Activated CD8-positive, alpha-beta memory T cell treated with anti-CD3 and anti-CD28 coated beads, Interleukin-2, amount 10 ng/mL, durations not matched to agents 7 days and 5 days (primary cell): ENCODE results near the gene CYFIP1. TPM values are rescaled to one million over a fixed set of nuclear protein-coding genes. Genes with fewer than 3 reads are reported as not detected.

Experiments
- ATAC-seq: fragments of 150-1000 bp; cut with Tn5 transposase; one replicate; pipeline ENCODE4 v1.10.0; 2021; ENCODE audit warnings: moderate library complexity
- CTCF ChIA-PET: fragments of 350-600 bp; sonication (Branson Sonifier 250); formaldehyde crosslinking; loops from one replicate; lab custom pipeline; 2021; ENCODE audit warnings: antibody characterized with exemption; lab: Charles Lee
- DNase-seq: peaks from one replicate; pipeline ENCODE4 v3.0.0-alpha.2; 2020
- H3K27ac Mint-ChIP-seq: one replicate; pipeline ENCODE4 v1.8.0; 2021; ENCODE audit warnings: mild to moderate bottlenecking, mixed read lengths
- H3K27me3 Mint-ChIP-seq: one replicate; pipeline ENCODE4 v1.8.0; 2021; ENCODE audit warnings: mixed read lengths
- H3K36me3 Mint-ChIP-seq: one replicate; pipeline ENCODE4 v1.8.0; 2021; ENCODE audit warnings: mild to moderate bottlenecking, mixed read lengths
- H3K4me1 Mint-ChIP-seq: one replicate; pipeline ENCODE4 v1.8.0; 2021; ENCODE audit warnings: mixed read lengths
- H3K4me3 Mint-ChIP-seq: one replicate; pipeline ENCODE4 v1.8.0; 2021; ENCODE audit warnings: mild to moderate bottlenecking, moderate library complexity, mixed read lengths
- H3K9me3 Mint-ChIP-seq: one replicate; pipeline ENCODE4 v1.8.0; 2022; ENCODE audit warnings: low read depth, mixed read lengths
- total RNA-seq, 2 experiments: library from RNA; stranded (reverse); gene quantifications; one replicate each; pipeline ENCODE4 v1.2.3, GENCODE V29; 2021

Gene CYFIP1
- total RNA-seq, 2 experiments from 2014 or later, result 12.3 to 21.2 TPM

DNA sequence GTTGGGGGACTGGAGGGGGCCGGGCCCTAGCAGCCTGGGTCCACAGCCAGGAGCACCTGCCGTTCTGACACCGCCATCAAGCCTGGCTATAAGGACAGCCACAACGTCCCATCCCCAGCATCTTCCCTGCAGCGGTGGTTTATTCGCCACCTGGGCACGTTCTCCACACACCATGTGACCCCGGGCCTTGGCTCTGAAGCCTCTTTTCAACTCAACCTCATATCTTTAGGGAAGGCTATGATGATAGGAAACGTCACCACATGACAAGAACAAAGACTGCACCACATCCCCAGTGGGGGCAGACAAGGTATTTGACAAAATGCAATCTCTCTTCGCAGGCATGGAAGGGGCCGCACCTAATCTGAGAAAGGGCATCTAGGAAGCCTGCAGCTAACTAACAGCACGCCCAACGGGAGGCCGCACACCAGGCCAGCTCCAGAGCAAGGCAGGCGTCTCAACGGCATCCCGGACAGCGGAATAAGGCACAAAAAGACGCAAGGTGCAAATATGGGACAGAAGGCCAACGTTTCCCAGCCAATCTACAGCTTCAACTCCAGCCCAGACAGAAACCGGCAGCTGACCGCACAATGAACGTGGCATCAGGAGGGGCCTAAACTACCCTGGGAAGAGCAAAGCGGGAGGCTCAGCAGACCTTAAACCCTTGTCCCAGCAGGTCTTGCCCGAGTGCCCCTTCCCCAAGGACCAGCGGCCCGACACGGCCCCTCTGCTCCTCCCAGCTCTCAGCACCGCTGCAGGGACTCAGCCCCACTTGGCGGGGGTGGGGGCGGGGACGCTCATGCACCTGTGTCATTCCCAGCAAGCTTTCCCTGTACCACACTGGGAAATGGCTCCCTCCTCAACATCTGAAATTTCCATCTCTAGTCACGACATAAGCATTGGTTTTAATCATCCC lies 99.8 kb downstream of the CYFIP1 start:
- no peak for DNase-seq
- peaks cover 3% of the 10 kb centered on the region for H3K4me1 Mint-ChIP-seq
- no peak overlapping the region for H3K27ac Mint-ChIP-seq
- no peaks in the 10 kb centered on the region for H3K27me3 Mint-ChIP-seq
- no peak for ATAC-seq
- H3K9me3 Mint-ChIP-seq, result no peaks in the 10 kb centered on the region
- CTCF ChIA-PET, result interaction anchor here (1.1 kb wide), 1 partner anchor 12 kb away, joined by 3 read pairs; no protein-coding TSS in a partner anchor
- H3K4me3 Mint-ChIP-seq, result no peak overlapping the region
- peaks cover 4% of the 10 kb centered on the region for H3K36me3 Mint-ChIP-seq

DNA sequence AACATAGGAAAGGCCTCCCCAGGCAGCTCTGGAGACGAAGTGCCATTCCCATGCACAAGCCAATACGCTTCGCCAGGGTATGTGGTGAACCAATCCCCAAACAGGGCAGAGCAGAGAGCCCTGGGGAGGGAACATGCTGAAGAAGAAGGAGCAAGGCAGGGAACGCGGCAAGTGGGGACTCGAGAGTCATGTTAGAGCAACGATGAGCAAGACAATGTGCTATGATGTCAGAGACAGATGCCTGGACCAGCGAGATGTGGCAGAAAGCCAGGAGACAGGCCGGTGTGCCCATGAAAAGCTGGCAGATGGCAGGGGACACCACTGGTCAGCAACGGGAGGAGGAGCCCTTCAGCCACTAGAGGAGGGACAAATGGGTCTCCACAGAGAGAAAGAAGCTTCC lies 102.1 kb downstream of the CYFIP1 start:
- CTCF ChIA-PET, result no interaction called here
- no peak overlapping the region for H3K4me3 Mint-ChIP-seq
- H3K27me3 Mint-ChIP-seq, result no peaks in the 10 kb centered on the region
- peaks cover 4% of the 10 kb centered on the region for H3K36me3 Mint-ChIP-seq
- no peak for ATAC-seq
- H3K27ac Mint-ChIP-seq, result no peak overlapping the region
- no peaks in the 10 kb centered on the region for H3K4me1 Mint-ChIP-seq
- DNase-seq, result no peak
- no peaks in the 10 kb centered on the region for H3K9me3 Mint-ChIP-seq

DNA sequence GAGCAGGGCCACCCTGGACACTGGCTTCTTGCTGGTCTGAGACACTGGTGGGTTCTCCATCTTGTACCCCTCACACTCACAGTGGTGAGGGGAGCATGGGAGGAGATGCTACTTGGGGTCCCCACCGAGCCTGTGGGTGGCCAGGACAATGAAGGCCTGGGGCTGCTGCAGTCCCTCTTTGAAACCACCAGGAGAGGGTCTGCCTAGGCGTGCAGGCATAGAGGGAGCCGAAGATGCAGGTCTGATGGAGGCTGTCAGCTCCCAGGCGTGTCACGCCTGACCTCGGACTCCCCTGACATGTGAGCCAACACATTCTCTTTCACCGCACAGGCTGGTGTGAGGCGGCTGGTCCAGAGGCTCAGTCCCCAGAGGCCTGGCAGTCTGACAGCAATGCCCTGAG lies 102.6 kb downstream of the CYFIP1 start:
- Mint-ChIP-seq H3K27ac (no peak overlapping the region), H3K27me3 (no peaks in the 10 kb centered on the region), H3K9me3 (no peaks in the 10 kb centered on the region), H3K4me3 (no peak overlapping the region), H3K36me3 (peaks cover 4% of the 10 kb centered on the region), H3K4me1 (no peaks in the 10 kb centered on the region)
- ATAC-seq, result no peak
- DNase-seq, result no peak
- CTCF ChIA-PET, result no interaction called here

DNA sequence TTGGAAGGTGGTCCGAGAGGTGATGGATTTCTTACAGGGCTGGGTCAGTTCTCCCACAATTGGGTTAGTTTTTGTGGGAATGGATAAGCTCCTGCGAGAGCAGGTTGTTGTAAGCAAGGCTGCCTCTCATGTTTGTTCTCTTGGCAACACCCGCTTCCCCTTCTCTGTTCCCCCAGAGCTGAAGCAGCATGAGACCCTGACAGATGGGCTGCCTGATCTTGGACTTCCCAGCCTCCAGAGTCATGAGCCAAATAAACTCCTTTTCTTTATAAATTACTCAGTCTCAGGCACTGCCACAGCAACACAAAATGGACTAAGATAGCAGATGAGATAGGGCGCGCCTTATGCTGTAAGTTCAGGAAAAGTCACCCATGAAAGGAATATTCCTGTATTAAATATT lies 103.1 kb downstream of the CYFIP1 start:
- Mint-ChIP-seq H3K27me3 (no peaks in the 10 kb centered on the region), H3K4me3 (no peak overlapping the region), H3K36me3 (peaks cover 6% of the 10 kb centered on the region), H3K4me1 (no peaks in the 10 kb centered on the region), H3K9me3 (no peaks in the 10 kb centered on the region), H3K27ac (no peak overlapping the region)
- DNase-seq (no peak), ATAC-seq (no peak)
- CTCF ChIA-PET, result no interaction called here

DNA sequence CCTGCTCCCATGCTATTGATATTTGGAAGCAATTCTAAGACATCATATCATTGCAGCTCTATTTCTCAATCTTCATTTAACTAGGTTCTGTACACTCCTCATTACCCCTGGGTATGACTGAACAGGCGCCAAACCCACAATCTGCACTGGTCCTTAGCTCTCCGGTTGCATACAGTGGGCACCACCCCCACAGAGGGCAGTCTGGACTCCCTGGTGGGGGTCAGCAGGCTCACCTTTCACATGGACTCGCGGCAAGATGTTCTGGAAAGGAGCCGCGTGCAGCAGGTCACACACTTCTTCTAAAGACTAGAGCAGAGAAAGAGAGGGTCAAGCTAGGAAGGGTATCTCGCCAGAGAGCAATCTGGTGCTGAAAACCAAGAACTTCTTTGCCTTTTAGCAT lies 105.2 kb downstream of the CYFIP1 start:
- CTCF ChIA-PET, result no interaction called here
- Mint-ChIP-seq H3K27me3 (no peaks in the 10 kb centered on the region), H3K4me3 (no peak overlapping the region), H3K9me3 (no peaks in the 10 kb centered on the region), H3K36me3 (peaks cover 13% of the 10 kb centered on the region), H3K4me1 (no peaks in the 10 kb centered on the region), H3K27ac (no peak overlapping the region)
- no peak for ATAC-seq
- DNase-seq, result no peak

DNA sequence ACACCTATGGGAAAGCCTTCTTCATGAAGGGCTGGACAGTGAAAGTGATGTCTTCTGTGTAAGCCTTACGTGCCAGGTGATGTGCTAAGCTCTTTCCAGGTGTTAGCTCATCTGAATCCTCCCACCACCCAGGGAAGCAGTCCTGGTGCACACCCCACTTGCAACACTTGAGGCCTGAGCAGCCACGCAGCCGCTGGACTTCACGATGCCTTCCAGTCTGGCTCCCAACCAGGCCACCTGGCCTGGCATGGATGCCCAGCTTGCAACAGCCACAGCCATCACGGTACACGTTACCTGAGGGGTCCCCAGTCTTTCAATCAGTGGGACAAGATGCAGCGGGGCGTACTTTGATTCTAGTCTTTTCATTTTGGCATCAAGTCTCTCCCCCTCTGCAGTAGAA lies 105.9 kb downstream of the CYFIP1 start:
- DNase-seq (no peak), ATAC-seq (no peak)
- H3K27me3 Mint-ChIP-seq, result no peaks in the 10 kb centered on the region
- no peaks in the 10 kb centered on the region for H3K4me1 Mint-ChIP-seq
- H3K9me3 Mint-ChIP-seq, result no peaks in the 10 kb centered on the region
- H3K4me3 Mint-ChIP-seq, result no peak overlapping the region
- H3K27ac Mint-ChIP-seq, result no peak overlapping the region
- CTCF ChIA-PET, result no interaction called here
- peaks cover 17% of the 10 kb centered on the region for H3K36me3 Mint-ChIP-seq

DNA sequence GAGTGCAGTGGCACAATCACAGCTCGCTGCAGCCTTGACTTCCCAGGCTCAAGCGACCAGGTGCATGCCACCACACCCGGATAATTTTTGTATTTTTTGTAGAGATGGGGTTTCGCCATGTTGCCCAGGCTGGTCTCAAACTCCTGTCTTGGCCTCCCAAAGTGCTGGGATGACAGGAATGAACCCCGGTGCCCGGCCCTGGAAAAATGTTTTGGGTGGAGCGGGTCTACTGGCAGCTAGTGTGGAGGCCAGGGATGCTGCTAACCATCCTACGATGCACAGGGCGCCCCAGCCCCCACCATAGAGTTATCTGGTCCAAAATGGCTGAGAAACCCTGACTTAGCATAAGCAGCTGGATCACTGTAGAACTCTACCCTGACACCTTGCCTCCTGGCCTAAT lies 106.3 kb downstream of the CYFIP1 start:
- Mint-ChIP-seq H3K27ac (no peak overlapping the region), H3K4me1 (no peaks in the 10 kb centered on the region), H3K9me3 (no peaks in the 10 kb centered on the region), H3K36me3 (peaks cover 20% of the 10 kb centered on the region), H3K4me3 (no peak overlapping the region), H3K27me3 (no peaks in the 10 kb centered on the region)
- ATAC-seq (no peak), DNase-seq (no peak)
- CTCF ChIA-PET, result no interaction called here

DNA sequence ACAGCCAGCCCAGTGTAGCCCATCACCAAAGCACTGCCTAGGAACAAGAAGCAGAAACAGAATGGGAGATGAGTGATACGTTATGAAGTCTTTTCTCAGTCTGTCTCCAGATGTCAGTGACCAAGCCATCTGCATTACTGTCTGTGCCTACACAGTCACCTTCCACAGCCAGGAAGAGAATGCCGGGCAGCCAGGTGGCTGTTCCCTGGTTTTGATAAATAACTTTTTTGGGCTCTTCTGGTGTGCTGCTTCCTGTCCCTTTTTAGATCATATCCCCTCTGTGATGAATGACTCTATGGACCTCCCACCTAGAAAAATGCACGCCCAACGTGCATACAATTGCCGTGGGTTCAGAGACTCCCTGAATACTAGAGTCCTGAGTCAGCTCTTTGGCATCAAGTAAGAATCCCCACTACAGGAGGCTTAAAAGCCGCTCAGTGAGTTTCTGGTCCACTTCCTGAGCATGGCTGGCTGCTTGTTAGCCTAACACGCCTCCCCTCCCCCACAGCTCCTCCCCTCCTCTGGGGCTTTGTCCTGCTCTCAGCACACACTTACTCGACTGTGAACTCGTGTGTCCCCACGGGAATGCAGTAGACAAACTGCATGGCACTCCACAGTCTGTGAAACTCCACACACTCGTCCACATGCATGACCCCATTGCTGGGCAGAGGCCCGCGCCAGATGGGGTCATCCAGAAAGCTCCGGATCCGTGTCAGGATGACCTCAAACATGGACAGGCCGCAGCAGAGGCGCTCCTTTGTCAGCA lies 107.0 kb downstream of the CYFIP1 start:
- Mint-ChIP-seq H3K36me3 (peaks cover 23% of the 10 kb centered on the region), H3K27ac (no peak overlapping the region)

DNA sequence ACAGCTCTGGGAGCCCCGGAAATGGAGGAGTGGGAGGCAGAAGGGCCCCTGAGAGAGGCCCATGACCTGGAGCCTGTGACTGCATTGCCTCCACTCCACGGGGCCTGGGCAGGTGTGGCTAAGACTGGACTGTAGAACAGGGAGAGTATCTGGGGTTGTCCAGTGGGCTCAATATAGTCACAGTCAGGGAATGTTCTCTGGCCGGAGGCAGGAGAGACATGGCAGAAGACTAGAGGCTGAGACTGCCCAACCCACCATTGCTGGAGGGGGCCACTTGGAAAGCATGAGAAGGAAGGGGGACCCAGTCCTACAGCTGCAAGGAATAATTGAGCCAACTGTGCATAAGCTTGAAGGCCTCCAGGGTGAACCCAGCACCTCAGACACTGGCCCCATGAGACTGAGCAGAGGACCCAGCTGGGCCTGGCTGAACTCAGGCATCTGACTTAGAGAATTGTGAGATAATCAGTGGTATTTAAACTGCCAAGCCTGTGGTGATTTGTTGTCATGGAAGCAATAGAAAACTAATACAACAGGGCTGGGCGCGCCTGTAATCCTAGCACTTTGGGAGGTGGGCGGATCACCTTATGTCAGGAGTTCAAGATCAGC lies 108.6 kb downstream of the CYFIP1 start:
- H3K9me3 Mint-ChIP-seq, result no peaks in the 10 kb centered on the region
- H3K4me3 Mint-ChIP-seq, result no peak overlapping the region
- no peaks in the 10 kb centered on the region for H3K27me3 Mint-ChIP-seq
- H3K27ac Mint-ChIP-seq, result no peak overlapping the region
- DNase-seq (no peak), ATAC-seq (no peak)
- no peaks in the 10 kb centered on the region for H3K4me1 Mint-ChIP-seq
- peaks cover 31% of the 10 kb centered on the region for H3K36me3 Mint-ChIP-seq
- CTCF ChIA-PET, result no interaction called here

More for the DNA sequence above, 107.0 kb downstream of the CYFIP1 start:
- no peaks in the 10 kb centered on the region for H3K4me1 Mint-ChIP-seq
- H3K4me3 Mint-ChIP-seq, result no peak overlapping the region
- ATAC-seq, result no peak
- H3K9me3 Mint-ChIP-seq, result no peaks in the 10 kb centered on the region
- H3K27me3 Mint-ChIP-seq, result no peaks in the 10 kb centered on the region
- DNase-seq, result no peak
- CTCF ChIA-PET, result interaction anchor here (0.6 kb wide), 1 partner anchor 57 kb away, joined by 3 read pairs; no protein-coding TSS in a partner anchor

DNA sequence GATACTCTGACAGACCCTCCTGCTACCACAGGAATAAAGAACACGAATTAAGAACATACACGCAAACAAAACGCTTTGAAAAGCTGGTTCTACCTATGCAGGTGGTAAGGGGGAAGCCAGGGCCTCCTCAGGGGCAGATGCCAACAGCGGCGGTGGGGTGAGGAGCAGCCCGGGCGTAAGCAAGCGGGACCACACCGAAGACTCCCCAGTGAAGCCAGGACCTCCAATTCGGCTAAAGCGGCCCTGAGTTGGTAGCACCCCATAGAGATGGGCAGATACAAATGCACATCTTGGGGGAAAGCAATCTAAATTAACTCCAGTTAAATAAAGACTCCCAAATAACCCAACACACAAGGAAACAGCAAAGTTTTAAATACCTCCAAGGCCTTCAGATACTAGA lies 109.3 kb downstream of the CYFIP1 start:
- CTCF ChIA-PET, result no interaction called here
- Mint-ChIP-seq H3K27ac (no peak overlapping the region), H3K27me3 (no peaks in the 10 kb centered on the region), H3K4me1 (peaks cover 3% of the 10 kb centered on the region), H3K4me3 (no peak overlapping the region), H3K36me3 (peaks cover 34% of the 10 kb centered on the region), H3K9me3 (no peaks in the 10 kb centered on the region)
- DNase-seq (no peak), ATAC-seq (no peak)

DNA sequence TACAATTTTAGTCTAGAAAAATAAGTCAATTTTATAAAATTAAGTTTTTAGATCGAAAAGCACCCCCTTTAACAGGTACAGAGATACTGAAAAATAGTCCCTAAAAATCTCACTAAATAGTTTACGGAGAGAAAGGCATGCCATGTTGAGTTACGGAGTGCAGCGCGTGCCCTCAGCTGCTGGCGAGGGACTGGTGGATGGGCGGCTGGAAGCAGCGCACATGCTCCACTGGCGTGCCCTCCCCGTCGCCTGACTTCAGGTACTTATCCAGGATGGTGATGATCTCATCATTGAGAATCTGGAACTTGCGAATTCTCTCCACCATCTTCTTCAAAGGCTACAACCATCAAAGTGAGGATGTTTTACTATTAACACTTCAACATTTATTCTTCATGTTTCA lies 110.3 kb downstream of the CYFIP1 start:
- CTCF ChIA-PET, result no interaction called here
- no peak overlapping the region for H3K4me3 Mint-ChIP-seq

DNA sequence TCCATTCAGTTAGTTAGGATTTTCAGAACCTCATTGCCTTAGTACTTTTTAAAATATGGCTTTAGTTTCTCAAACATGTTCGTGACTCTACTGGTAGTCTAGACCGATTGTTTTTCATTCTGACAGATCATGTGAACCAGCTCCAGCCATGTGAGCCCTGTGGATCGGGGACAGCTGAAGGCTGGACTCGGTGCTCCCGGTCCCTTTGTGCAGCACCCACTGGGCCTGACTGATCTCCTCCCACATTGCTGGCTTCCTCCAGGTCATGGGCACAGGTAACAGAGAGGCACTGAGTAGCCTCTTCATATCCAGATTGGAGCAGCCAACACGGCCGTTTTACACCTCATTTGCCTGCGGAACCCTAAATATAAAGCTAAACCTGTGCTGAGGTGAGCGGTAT lies 111.2 kb downstream of the CYFIP1 start:
- DNase-seq (no peak), ATAC-seq (no peak)
- H3K27me3 Mint-ChIP-seq, result no peaks in the 10 kb centered on the region
- no peak overlapping the region for H3K4me3 Mint-ChIP-seq
- peaks cover 8% of the 10 kb centered on the region for H3K4me1 Mint-ChIP-seq
- peaks cover 45% of the 10 kb centered on the region for H3K36me3 Mint-ChIP-seq
- CTCF ChIA-PET, result interaction anchor here (1.3 kb wide), 1 partner anchor 12 kb away, joined by 3 read pairs; no protein-coding TSS in a partner anchor
- H3K9me3 Mint-ChIP-seq, result no peaks in the 10 kb centered on the region
- H3K27ac Mint-ChIP-seq, result no peak overlapping the region

More for the DNA sequence above, 110.3 kb downstream of the CYFIP1 start:
- Mint-ChIP-seq H3K27me3 (no peaks in the 10 kb centered on the region), H3K36me3 (peaks cover 39% of the 10 kb centered on the region), H3K4me1 (peaks cover 8% of the 10 kb centered on the region), H3K27ac (no peak overlapping the region), H3K9me3 (no peaks in the 10 kb centered on the region)
- DNase-seq (no peak), ATAC-seq (no peak)

DNA sequence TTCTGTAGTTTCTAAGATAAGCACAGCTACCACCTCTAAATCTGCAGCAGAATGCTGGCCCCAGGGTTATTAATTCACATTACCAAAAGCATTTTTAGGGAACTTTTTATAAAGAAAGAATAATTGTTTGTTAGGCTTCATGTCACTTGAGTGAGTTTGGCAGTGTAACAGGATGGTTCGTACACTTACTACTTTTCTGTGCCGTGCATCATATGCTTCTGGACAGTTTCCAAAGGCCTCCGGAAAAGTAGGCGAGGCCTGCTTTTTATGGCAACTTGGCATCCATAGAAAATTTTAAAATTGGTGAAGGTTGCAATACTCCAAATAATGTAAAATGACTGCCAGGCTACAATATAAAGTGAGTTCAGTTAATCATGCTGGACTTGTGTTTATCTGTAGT lies 111.7 kb downstream of the CYFIP1 start:
- Mint-ChIP-seq H3K27me3 (no peaks in the 10 kb centered on the region), H3K9me3 (no peaks in the 10 kb centered on the region), H3K4me1 (peaks cover 8% of the 10 kb centered on the region), H3K36me3 (peaks cover 50% of the 10 kb centered on the region), H3K27ac (no peak overlapping the region), H3K4me3 (no peak overlapping the region)
- CTCF ChIA-PET, result interaction anchor here (1.3 kb wide), 1 partner anchor 12 kb away, joined by 3 read pairs; no protein-coding TSS in a partner anchor
- DNase-seq (no peak), ATAC-seq (no peak)
